ENCODE measurements around the gene SATB2.

GRCh38 chr2:199381531-199381930 is 76.2 kb downstream of the SATB2 start:
- TF ChIP-seq CTCF (conservative IDR thresholded peaks at IDR 0.05 in 1 of 2, IDR thresholded peaks at IDR 0.05 in 1 of 2; ENCODE audit: extremely low read depth in 1 of 2, insufficient read depth in 1 of 2, low read depth in 1 of 2, low read length in 2 of 2) (no peak), EZH2 (IDR thresholded peaks at IDR 0.05; ENCODE audit: borderline replicate concordance, low read length) (no peak)
